ENCODE data around the gene MLF2. TPM values are rescaled to one million over a fixed set of nuclear protein-coding genes. Genes with fewer than 3 reads are reported as not detected.

Gene MLF2
- total RNA-seq, 1 donor from 2014 or later: 116 TPM

DNA sequence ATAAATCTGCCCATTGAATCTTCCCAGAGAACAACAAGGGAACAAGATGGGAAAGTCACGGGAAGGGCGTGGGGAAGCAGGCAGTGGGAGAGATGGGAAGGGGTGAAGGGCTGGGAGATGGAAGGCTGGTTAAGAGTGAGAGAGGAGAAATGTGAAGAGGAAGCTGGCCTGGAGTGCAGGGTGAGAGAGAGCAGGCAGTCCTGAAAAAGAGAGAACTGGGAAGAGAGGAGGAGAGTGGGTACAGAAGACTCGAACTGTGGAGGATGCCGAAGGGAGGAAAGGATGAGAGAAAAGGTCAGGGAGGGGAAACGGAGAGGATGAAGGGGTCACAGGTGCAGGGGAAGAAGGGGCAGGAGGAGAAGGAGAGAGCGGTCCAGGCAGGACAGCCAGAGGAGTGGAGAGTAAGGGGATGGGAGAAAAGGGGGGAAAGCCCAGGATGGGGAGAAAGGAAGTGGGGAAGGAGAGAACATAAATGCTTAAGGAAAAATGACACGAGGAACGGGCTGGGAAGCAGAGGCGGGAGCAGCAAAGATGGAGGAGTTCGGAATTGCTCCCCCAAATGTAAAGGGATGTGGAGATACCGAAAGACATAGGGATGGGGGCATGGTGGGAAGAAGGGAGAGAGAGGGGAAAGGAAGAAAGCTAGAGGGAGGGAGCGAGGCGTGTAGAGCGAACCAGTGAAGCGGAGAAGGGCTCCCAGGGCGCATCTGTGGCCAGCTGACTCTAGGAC, 53.5 kb downstream of the MLF2 start:
- intact Hi-C loops (cut with micrococcal nuclease): no loop called here

DNA sequence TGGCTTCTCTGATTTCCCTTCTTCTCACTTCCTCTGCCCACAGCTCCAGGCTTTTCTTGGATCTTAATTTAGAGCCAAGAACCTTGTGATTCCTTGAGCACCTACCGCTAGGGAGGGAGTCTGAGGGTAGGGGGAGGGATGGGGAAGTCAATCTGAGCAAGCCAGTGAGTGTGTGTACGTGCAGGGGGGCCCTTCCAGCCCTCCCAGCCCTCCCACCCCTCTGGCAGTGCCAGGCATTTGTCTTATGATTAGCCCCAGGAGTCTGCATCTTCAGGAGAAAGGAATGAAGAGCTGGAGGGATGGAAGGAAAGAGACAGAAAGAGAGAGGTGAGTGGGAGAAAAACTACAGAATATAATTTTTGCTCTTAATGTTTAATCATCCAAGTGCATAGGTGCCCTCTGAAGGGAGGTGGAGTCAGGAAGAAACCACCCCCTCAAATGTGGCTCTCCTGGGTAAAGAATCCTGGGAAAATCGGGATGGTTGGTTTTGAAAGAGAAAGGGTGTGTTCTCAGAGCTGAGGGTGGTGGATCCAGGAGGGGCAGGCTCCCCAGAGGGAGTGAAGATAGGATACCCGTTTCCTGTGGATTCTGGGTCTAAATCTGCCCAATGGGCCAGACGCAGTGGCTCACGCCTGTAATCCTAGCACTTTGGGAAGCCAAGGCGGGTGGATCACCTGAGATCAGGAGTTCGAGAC, 54.4 kb downstream of the MLF2 start:
- intact Hi-C loops (cut with micrococcal nuclease): no loop called here

Other genes starting within 250 kb of the MLF2 start
- gene GAPDH, start 218.6 kb downstream of the MLF2 start, total RNA-seq: 3,817 and 3,902 TPM in 2 replicates
- 29.1 and 29.9 TPM in 2 replicates for gene IFFO1, start 197.1 kb downstream of the MLF2 start, total RNA-seq
- gene NOP2, start 184.8 kb downstream of the MLF2 start, total RNA-seq: 93.7 and 97.0 TPM in 2 replicates
- 294 and 309 TPM in 2 replicates for gene CHD4, start 145.8 kb downstream of the MLF2 start, total RNA-seq
- gene LPAR5, start 117.2 kb downstream of the MLF2 start, total RNA-seq: 4.6 and 5.7 TPM in 2 replicates
- 1.0 and 1.5 TPM in 2 replicates for gene ACRBP, start 105.7 kb downstream of the MLF2 start, total RNA-seq
- gene ING4, start 90.0 kb downstream of the MLF2 start, total RNA-seq: 23.7 and 27.7 TPM in 2 replicates
- 86.9 and 89.9 TPM in 2 replicates for gene ZNF384, start 63.8 kb downstream of the MLF2 start, total RNA-seq
- 0.22 and 0.49 TPM in 2 replicates for gene PIANP, start 52.3 kb downstream of the MLF2 start, total RNA-seq
- gene COPS7A, start 29.1 kb downstream of the MLF2 start, total RNA-seq: 29.5 and 30.6 TPM in 2 replicates
- gene PTMS, start 13.2 kb upstream of the MLF2 start, total RNA-seq: 125 and 129 TPM in 2 replicates
- 52.2 TPM in 2 replicates for gene LAG3, start 19.4 kb upstream of the MLF2 start, total RNA-seq
- 274 and 279 TPM in 2 replicates for gene CD4, start 36.4 kb upstream of the MLF2 start, total RNA-seq
- gene GPR162, start 68.7 kb upstream of the MLF2 start, total RNA-seq: 0.17 and 0.29 TPM in 2 replicates
- 1.9 and 2.7 TPM in 2 replicates for gene P3H3, start 75.3 kb upstream of the MLF2 start, total RNA-seq
- gene GNB3, start 87.8 kb upstream of the MLF2 start, total RNA-seq: 0.47 and 1.5 TPM in 2 replicates
- 51.7 and 64.4 TPM in 2 replicates for gene CDCA3, start 98.1 kb upstream of the MLF2 start, total RNA-seq
- gene USP5, start 99.0 kb upstream of the MLF2 start, total RNA-seq: 110 and 115 TPM in 2 replicates
- 913 and 928 TPM in 2 replicates for gene TPI1, start 114.4 kb upstream of the MLF2 start, total RNA-seq
- gene SPSB2, start 120.2 kb upstream of the MLF2 start, total RNA-seq: 15.8 and 18.2 TPM in 2 replicates
- 5.7 and 6.9 TPM in 2 replicates for gene LRRC23, start 151.7 kb upstream of the MLF2 start, total RNA-seq
- 126 and 128 TPM in 2 replicates for gene ENO2, start 161.4 kb upstream of the MLF2 start, total RNA-seq
- 42.9 and 44.1 TPM in 2 replicates for gene ATN1, start 174.8 kb upstream of the MLF2 start, total RNA-seq
- not detected in 2 replicates for gene RNU7-1, start 190.7 kb upstream of the MLF2 start, total RNA-seq
- 126 and 140 TPM in 2 replicates for gene C12orf57, start 190.9 kb upstream of the MLF2 start, total RNA-seq
- gene PTPN6, start 198.2 kb upstream of the MLF2 start, total RNA-seq: 189 and 193 TPM in 2 replicates
- 208 and 209 TPM in 2 replicates for gene PHB2, start 217.5 kb upstream of the MLF2 start, total RNA-seq
- 65.5 and 71.1 TPM in 2 replicates for gene EMG1, start 217.8 kb upstream of the MLF2 start, total RNA-seq